H1 (cell line): ENCODE data around the gene HILPDA.
"Not testable (repeated sequence)": the region's sequence is repeated elsewhere in the genome, so short reads cannot be mapped to it uniquely, and the experiment has no call there.

ENCODE experiments used
- ASH2L ChIP-seq: fragments of 200-600, 300-600 bp; sonication (generic); IDR thresholded peaks from one replicate; pipeline ENCODE4 v1.7.1; 2017; ENCODE audit warnings: low read length
- BACH1 ChIP-seq: IDR thresholded peaks from 2 replicates; pipeline ENCODE4 v1.6.1; 2012; ENCODE audit warnings: low read length, improper control_type of control experiment
- CEBPB ChIP-seq: IDR thresholded peaks from 2 replicates; pipeline ENCODE4 v1.6.1; 2012; ENCODE audit warnings: low read depth, low read length
- EP300 ChIP-seq, 2 experiments: IDR thresholded peaks; 1 replicate in 1 of 2; 2 replicates in 1 of 2; pipeline ENCODE4 v1.6.1; 2011 to 2012; ENCODE audit warnings: low read depth in 2 of 2, low read length in 2 of 2, mild to moderate bottlenecking in 2 of 2, borderline replicate concordance in 1 of 2, inconsistent platforms in 1 of 2, moderate library complexity in 1 of 2
- HDAC6 ChIP-seq: IDR thresholded peaks from one replicate; pipeline ENCODE4 v1.7.1; 2012; ENCODE audit warnings: low read depth, mild to moderate bottlenecking, inconsistent platforms, low read length, moderate library complexity
- MAFK ChIP-seq: IDR thresholded peaks from 2 replicates; pipeline ENCODE4 v1.6.1; 2012; ENCODE audit warnings: low read depth, mild to moderate bottlenecking, improper control_type of control experiment, low read length
- POLR2A ChIP-seq, 2 experiments: IDR thresholded peaks; 1 replicate in 1 of 2; 2 replicates in 1 of 2; pipeline ENCODE4 v1.6.1; 2011; ENCODE audit warnings: low read depth in 2 of 2, low read length in 2 of 2, mild to moderate bottlenecking in 2 of 2; ENCODE audit errors: control extremely low read depth in 1 of 2
- POLR2AphosphoS5 ChIP-seq: IDR thresholded peaks from 2 replicates; pipeline ENCODE4 v1.6.1; 2011; ENCODE audit warnings: low read depth, low read length
- SP1 ChIP-seq: IDR thresholded peaks from 2 replicates; pipeline ENCODE4 v1.6.1; 2011; ENCODE audit warnings: low read depth, low read length
- SUZ12 ChIP-seq: fragments of 200-600 bp; sonication (generic); IDR thresholded peaks from 2 replicates; pipeline ENCODE4 v1.6.1; 2012; ENCODE audit warnings: mild to moderate bottlenecking, inconsistent platforms, low read length, moderate library complexity, mixed read lengths
- TAF7 ChIP-seq: optimal IDR thresholded peaks from 2 replicates; pipeline ENCODE3; 2011; ENCODE audit warnings: low read depth, mild to moderate bottlenecking, inconsistent platforms, low read length, moderate library complexity, borderline replicate concordance
- ZNF274 ChIP-seq: IDR thresholded peaks from 2 replicates; pipeline ENCODE4 v1.7.0; 2012; ENCODE audit warnings: low read length, borderline replicate concordance; ENCODE audit errors: extremely low read depth
- TF ChIP-seq, protein P1 (sequence below), 3 experiments: IDR thresholded peaks; 1 replicate in 2 of 3; 2 replicates in 1 of 3; pipeline versions ENCODE4 v1.5.1 to v1.6.1; 2011; ENCODE audit warnings: low read length in 3 of 3, mild to moderate bottlenecking in 3 of 3, inconsistent platforms in 2 of 3, low read depth in 1 of 3, moderate library complexity in 1 of 3; ENCODE audit not compliant: insufficient read depth in 1 of 3; ENCODE audit errors: control extremely low read depth in 1 of 3
- TF ChIP-seq, protein P2 (sequence below): IDR thresholded peaks from 2 replicates; pipeline ENCODE4 v1.6.1; 2012; ENCODE audit warnings: inconsistent platforms

DNA sequence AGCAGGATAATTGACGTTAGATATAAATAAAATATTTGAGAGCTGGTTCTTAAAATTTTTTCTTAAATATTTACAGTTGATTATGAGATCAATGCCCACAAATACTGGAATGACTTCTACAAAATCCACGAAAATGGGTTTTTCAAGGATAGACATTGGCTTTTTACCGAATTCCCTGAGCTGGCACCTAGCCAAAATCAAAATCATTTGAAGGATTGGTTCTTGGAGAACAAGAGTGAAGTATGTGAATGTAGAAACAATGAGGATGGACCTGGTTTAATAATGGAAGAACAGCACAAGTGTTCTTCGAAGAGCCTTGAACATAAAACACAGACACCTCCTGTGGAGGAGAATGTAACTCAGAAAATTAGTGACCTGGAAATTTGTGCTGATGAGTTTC, 23.4 kb downstream of the HILPDA start:
- TF ChIP-seq, protein P1, sequence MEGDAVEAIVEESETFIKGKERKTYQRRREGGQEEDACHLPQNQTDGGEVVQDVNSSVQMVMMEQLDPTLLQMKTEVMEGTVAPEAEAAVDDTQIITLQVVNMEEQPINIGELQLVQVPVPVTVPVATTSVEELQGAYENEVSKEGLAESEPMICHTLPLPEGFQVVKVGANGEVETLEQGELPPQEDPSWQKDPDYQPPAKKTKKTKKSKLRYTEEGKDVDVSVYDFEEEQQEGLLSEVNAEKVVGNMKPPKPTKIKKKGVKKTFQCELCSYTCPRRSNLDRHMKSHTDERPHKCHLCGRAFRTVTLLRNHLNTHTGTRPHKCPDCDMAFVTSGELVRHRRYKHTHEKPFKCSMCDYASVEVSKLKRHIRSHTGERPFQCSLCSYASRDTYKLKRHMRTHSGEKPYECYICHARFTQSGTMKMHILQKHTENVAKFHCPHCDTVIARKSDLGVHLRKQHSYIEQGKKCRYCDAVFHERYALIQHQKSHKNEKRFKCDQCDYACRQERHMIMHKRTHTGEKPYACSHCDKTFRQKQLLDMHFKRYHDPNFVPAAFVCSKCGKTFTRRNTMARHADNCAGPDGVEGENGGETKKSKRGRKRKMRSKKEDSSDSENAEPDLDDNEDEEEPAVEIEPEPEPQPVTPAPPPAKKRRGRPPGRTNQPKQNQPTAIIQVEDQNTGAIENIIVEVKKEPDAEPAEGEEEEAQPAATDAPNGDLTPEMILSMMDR (IDR thresholded peaks at IDR 0.05; ENCODE audit: control extremely low read depth in 1 of 3, insufficient read depth in 1 of 3, low read depth in 1 of 3, low read length in 3 of 3), result not testable (repeated sequence)
- TF ChIP-seq, protein P2, sequence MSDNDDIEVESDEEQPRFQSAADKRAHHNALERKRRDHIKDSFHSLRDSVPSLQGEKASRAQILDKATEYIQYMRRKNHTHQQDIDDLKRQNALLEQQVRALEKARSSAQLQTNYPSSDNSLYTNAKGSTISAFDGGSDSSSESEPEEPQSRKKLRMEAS, result not testable (repeated sequence)
- TF ChIP-seq BACH1; EP300 (IDR thresholded peaks at IDR 0.05; ENCODE audit: borderline replicate concordance in 1 of 2, low read depth in 2 of 2, low read length in 2 of 2); POLR2A (IDR thresholded peaks at IDR 0.05; ENCODE audit: control extremely low read depth in 1 of 2, low read depth in 2 of 2, low read length in 2 of 2); POLR2AphosphoS5; HDAC6; TAF7; ZNF274; SP1; SUZ12; MAFK; CEBPB; ASH2L: not testable (repeated sequence)
